ENCODE results near the gene CAMTA1. TPM values are rescaled to one million over a fixed set of nuclear protein-coding genes. Genes with fewer than 3 reads are reported as not detected.

Gene CAMTA1
- total RNA-seq, 1 donor from 2014 or later = 63.8 TPM

DNA sequence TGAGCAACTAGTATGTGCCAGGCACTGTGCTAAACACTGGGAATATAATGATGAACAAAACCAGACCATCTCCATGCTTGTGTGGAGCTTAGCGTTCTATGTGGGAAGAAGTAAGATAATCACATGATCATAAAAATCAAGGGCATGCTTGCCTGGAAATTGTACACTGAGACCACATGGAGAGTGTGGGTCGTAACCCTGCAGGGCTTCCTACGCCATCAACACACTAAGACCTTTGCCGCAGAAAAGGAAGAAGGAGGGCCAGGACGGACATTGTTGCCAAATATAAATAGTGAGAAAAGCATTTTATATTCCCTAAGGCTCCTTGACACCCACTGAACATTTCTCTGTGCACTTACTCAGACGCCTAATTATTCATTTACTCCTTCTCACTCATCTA is 597.7 kb downstream of the CAMTA1 start:
- H3K9me3 Mint-ChIP-seq (ENCODE audit: low read depth) = no peaks in the 10 kb centered on the region
- H3K36me3 Mint-ChIP-seq (ENCODE audit: low read depth) = no peaks in the 10 kb centered on the region
- DNase-seq (ENCODE audit: low spot score) = no peak
- TF ChIP-seq, protein P1, sequence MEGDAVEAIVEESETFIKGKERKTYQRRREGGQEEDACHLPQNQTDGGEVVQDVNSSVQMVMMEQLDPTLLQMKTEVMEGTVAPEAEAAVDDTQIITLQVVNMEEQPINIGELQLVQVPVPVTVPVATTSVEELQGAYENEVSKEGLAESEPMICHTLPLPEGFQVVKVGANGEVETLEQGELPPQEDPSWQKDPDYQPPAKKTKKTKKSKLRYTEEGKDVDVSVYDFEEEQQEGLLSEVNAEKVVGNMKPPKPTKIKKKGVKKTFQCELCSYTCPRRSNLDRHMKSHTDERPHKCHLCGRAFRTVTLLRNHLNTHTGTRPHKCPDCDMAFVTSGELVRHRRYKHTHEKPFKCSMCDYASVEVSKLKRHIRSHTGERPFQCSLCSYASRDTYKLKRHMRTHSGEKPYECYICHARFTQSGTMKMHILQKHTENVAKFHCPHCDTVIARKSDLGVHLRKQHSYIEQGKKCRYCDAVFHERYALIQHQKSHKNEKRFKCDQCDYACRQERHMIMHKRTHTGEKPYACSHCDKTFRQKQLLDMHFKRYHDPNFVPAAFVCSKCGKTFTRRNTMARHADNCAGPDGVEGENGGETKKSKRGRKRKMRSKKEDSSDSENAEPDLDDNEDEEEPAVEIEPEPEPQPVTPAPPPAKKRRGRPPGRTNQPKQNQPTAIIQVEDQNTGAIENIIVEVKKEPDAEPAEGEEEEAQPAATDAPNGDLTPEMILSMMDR (IDR thresholded peaks at IDR 0.05) = no peak
- H3K4me3 Mint-ChIP-seq (ENCODE audit: unreplicated experiment) = no peak overlapping the region
- no peaks in the 10 kb centered on the region for H3K27me3 Mint-ChIP-seq (ENCODE audit: low read depth)
- H3K4me1 Mint-ChIP-seq (ENCODE audit: low read depth) = peaks cover 23% of the 10 kb centered on the region
- H3K27ac Mint-ChIP-seq (ENCODE audit: unreplicated experiment) = no peak overlapping the region

- H3K9me3 Mint-ChIP-seq (ENCODE audit: low read depth) = no peaks in the 10 kb centered on the region
- no peak for DNase-seq (ENCODE audit: low spot score)
- TF ChIP-seq, protein P1 (IDR thresholded peaks at IDR 0.05) = no peak
- H3K27ac Mint-ChIP-seq (ENCODE audit: unreplicated experiment) = no peak overlapping the region
- H3K27me3 Mint-ChIP-seq (ENCODE audit: low read depth) = no peaks in the 10 kb centered on the region
- H3K4me1 Mint-ChIP-seq (ENCODE audit: low read depth) = peaks cover 29% of the 10 kb centered on the region
- H3K4me3 Mint-ChIP-seq (ENCODE audit: unreplicated experiment) = no peak overlapping the region
- no peaks in the 10 kb centered on the region for H3K36me3 Mint-ChIP-seq (ENCODE audit: low read depth)
Measured at GRCh38 chr1:7383671-7384520, 598.6 kb downstream of the CAMTA1 start.

GRCh38 chr1:7384679-7385078 is 599.4 kb downstream of the CAMTA1 start:
- peak; percentile 61 for DNase-seq (ENCODE audit: low spot score)
- Mint-ChIP-seq H3K4me3 (ENCODE audit: unreplicated experiment) (no peak overlapping the region), H3K36me3 (ENCODE audit: low read depth) (no peaks in the 10 kb centered on the region), H3K9me3 (ENCODE audit: low read depth) (no peaks in the 10 kb centered on the region), H3K4me1 (ENCODE audit: low read depth) (peaks cover 29% of the 10 kb centered on the region), H3K27me3 (ENCODE audit: low read depth) (no peaks in the 10 kb centered on the region), H3K27ac (ENCODE audit: unreplicated experiment) (no peak overlapping the region)
- TF ChIP-seq, protein P1 (IDR thresholded peaks at IDR 0.05) = no peak

DNA sequence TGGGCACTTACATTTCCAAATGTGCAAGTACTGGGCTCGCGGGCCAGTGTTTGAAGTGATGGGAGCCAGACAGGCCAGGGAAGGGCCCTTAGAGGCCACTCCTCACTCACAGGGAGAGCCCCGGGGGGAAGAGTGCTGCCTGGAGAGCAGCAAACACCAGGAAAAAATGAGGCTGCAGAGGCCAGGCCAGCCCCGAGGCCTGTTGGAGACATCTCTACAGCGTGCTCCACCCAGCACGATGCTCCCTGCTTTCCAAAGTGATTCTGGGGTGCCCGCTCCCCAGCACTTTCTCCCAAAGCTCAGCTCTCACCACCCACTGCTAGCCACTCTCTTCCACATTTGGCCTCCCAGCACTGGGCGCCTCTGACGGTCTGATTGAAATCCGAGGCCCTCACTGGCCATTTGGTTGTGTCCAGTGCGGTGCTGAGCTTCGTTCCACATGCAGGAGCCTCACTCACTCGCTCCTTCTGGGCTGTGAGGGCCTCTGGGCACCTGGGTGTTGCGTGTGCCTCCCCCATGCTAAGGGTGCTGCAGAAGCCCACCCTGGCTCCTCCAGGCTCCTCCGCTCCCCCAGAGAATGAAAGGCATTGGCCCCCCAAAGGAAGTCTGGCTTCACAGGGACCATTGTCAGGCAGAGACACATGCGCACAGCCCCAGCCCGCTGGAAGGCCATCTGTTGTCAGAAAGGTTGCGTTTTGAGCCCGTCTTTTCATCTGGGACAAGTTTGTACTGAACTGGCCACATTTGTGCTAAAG is 600.4 kb downstream of the CAMTA1 start:
- H3K9me3 Mint-ChIP-seq (ENCODE audit: low read depth) = no peaks in the 10 kb centered on the region
- no peak overlapping the region for H3K4me3 Mint-ChIP-seq (ENCODE audit: unreplicated experiment)
- peaks cover 28% of the 10 kb centered on the region for H3K4me1 Mint-ChIP-seq (ENCODE audit: low read depth)
- H3K27ac Mint-ChIP-seq (ENCODE audit: unreplicated experiment) = no peak overlapping the region
- DNase-seq (ENCODE audit: low spot score) = peak; percentile 64
- H3K36me3 Mint-ChIP-seq (ENCODE audit: low read depth) = no peaks in the 10 kb centered on the region
- TF ChIP-seq, protein P1 (IDR thresholded peaks at IDR 0.05) = no peak
- no peaks in the 10 kb centered on the region for H3K27me3 Mint-ChIP-seq (ENCODE audit: low read depth)

- H3K27me3 Mint-ChIP-seq (ENCODE audit: low read depth) = no peaks in the 10 kb centered on the region
- peaks cover 28% of the 10 kb centered on the region for H3K4me1 Mint-ChIP-seq (ENCODE audit: low read depth)
- no peaks in the 10 kb centered on the region for H3K36me3 Mint-ChIP-seq (ENCODE audit: low read depth)
- no peak overlapping the region for H3K27ac Mint-ChIP-seq (ENCODE audit: unreplicated experiment)
- H3K4me3 Mint-ChIP-seq (ENCODE audit: unreplicated experiment) = no peak overlapping the region
- DNase-seq (ENCODE audit: low spot score) = peak; percentile 75
- TF ChIP-seq, protein P1 (IDR thresholded peaks at IDR 0.05) = no peak
- no peaks in the 10 kb centered on the region for H3K9me3 Mint-ChIP-seq (ENCODE audit: low read depth)
Measured at GRCh38 chr1:7386226-7387052, 601.2 kb downstream of the CAMTA1 start.
